ENCODE measurements around the gene NOS1AP.

The NOS1AP gene

DNA sequence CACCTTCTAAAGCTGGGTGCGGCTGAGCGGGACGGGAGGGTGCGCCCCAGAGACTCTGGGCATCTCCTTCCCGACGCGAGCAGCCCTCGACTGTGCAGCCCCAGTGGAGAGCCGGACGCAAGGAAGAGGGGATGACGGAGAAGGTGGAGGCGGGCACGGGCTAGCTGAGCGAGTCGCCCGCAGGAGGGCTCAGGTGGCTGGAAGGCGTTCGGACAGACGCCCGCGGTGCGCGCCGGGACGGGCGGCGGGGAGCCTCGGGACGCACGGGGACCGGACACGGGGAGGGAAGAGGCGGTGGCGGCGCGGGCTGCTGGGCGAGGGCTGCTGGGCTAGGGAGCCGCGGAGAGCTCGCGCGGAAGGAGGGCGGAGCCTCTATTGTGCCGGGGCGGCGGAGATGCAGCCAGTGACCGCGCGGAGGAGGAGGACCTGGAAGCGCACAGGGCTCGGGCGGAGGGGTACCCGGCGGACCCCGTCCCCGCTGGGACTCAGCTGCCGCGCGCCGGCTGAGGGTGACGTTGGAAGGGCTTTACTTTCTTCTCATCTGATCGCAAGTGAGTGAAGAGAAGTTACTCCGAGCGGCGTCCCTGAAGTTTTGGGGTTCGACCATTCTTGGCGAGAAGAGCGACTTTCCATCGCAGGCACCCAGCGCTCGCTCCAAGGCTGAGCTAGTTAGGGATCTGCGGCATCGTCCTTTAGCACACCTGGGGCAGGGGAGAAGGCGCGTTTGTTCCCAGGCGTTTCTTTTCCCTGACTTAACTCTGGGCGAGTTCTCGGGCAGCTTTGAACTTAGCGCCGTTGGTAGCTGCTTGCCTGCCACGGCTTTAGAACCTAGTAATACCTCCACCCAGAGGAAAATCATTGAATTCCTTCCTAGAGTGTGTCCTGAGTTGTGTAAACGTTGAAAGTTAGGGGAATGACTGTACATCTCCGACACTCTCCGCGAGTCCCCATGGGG, 45.7 kb upstream of the NOS1AP start, which contains the start of gene OLFML2B:
OLFML2B (minus strand) TSS at position 323 of the 955 bp plus-strand sequence. CDS start 439 bp downstream, outside the sequence.
- no peaks in the 10 kb centered on the region; the same call in none of the 2 replicates for H3K27me3 ChIP-seq (replicated peaks; ENCODE audit: control insufficient read depth, insufficient read depth, low read length)
- TF ChIP-seq, protein P1, sequence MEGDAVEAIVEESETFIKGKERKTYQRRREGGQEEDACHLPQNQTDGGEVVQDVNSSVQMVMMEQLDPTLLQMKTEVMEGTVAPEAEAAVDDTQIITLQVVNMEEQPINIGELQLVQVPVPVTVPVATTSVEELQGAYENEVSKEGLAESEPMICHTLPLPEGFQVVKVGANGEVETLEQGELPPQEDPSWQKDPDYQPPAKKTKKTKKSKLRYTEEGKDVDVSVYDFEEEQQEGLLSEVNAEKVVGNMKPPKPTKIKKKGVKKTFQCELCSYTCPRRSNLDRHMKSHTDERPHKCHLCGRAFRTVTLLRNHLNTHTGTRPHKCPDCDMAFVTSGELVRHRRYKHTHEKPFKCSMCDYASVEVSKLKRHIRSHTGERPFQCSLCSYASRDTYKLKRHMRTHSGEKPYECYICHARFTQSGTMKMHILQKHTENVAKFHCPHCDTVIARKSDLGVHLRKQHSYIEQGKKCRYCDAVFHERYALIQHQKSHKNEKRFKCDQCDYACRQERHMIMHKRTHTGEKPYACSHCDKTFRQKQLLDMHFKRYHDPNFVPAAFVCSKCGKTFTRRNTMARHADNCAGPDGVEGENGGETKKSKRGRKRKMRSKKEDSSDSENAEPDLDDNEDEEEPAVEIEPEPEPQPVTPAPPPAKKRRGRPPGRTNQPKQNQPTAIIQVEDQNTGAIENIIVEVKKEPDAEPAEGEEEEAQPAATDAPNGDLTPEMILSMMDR (IDR thresholded peaks at IDR 0.05; ENCODE audit: insufficient read depth, low read length, poor library complexity, severe bottlenecking), result no peak
- DNase-seq (ENCODE audit: extremely low read depth, insufficient read length), result peak; percentile 41
- H3K36me3 ChIP-seq (ENCODE audit: control insufficient read depth, insufficient read depth, low read length), result no peaks in the 10 kb centered on the region
- H3K4me3 ChIP-seq (replicated peaks; ENCODE audit: low read depth, low read length), result peak within 1 kb of the TSS; percentile 61

DNA sequence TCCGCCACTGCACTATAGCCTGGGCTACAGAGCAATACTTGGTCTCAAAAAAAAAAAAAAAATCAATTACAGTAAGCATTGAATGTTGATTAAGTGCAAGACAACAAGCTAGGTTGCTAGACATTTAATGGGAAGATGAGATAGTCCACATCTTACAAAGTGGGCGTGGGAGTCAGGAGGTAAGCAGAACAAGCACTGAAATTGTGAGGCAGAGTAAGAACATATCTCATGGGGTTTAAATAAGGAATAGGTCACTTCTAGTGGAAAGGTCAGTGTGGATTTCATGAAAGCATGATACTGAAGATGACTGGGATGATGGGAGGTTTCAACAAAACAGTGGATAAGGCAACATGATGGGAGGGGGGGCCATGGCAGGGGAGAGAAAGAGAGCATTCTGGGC, 44.0 kb upstream of the NOS1AP start:
- no peaks in the 10 kb centered on the region for H3K36me3 ChIP-seq (ENCODE audit: control insufficient read depth, insufficient read depth, low read length)
- H3K4me3 ChIP-seq (replicated peaks; ENCODE audit: low read depth, low read length), result no peak overlapping the region
- TF ChIP-seq, protein P1 (IDR thresholded peaks at IDR 0.05; ENCODE audit: insufficient read depth, low read length, poor library complexity, severe bottlenecking), result no peak
- no peaks in the 10 kb centered on the region; the same call in none of the 2 replicates for H3K27me3 ChIP-seq (replicated peaks; ENCODE audit: control insufficient read depth, insufficient read depth, low read length)
- DNase-seq (ENCODE audit: extremely low read depth, insufficient read length), result no peak

DNA sequence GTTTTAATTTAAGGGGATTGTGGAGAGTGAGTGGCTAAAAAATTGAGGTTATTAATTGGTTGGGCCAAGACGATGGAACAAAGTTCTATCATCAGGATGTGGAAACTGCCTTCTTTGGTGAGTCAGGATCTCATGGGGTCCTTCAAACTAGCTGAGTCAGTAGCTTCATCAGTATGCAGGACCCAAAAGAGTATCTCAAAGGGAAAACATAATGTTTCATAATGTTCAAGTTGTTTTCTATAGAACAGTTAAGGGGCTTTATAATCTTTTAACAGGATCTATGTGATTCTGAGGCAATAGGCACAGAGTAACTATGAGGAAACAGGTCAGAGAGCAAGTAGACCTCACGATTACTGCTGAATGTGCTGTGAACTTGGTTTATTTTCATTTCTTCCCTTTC, 42.6 kb upstream of the NOS1AP start:
- no peak for DNase-seq (ENCODE audit: extremely low read depth, insufficient read length)
- no peaks in the 10 kb centered on the region; the same call in none of the 2 replicates for H3K27me3 ChIP-seq (replicated peaks; ENCODE audit: control insufficient read depth, insufficient read depth, low read length)
- TF ChIP-seq, protein P1 (IDR thresholded peaks at IDR 0.05; ENCODE audit: insufficient read depth, low read length, poor library complexity, severe bottlenecking), result no peak

DNA sequence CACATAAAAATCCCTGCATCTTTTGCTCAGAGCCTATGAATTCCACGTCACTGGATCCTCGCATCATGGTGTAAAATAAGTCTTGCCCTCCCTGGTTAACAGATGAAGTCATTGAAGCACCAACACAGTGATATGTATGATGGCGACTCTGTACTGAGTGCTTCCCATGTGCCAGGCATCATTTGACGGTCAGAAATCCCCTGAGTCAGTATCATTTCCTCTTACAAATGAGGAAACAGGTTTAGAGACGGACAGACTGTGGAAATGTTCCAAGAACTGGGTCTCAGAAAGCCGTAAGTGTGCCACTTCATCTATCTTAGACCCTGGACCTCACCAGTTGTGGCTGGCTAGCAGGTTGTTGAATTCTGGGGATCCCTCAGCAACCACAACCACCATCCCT, 40.8 kb upstream of the NOS1AP start:
- no peaks in the 10 kb centered on the region; the same call in 1 of the 2 replicates for H3K27me3 ChIP-seq (replicated peaks; ENCODE audit: control insufficient read depth, insufficient read depth, low read length)
- H3K36me3 ChIP-seq (ENCODE audit: control insufficient read depth, insufficient read depth, low read length), result no peaks in the 10 kb centered on the region
- H3K4me3 ChIP-seq (replicated peaks; ENCODE audit: low read depth, low read length), result no peak overlapping the region
- TF ChIP-seq, protein P1 (IDR thresholded peaks at IDR 0.05; ENCODE audit: insufficient read depth, low read length, poor library complexity, severe bottlenecking), result no peak
- DNase-seq (ENCODE audit: extremely low read depth, insufficient read length), result peak; percentile 22

More for the DNA sequence above, 42.6 kb upstream of the NOS1AP start:
- no peak overlapping the region for H3K4me3 ChIP-seq (replicated peaks; ENCODE audit: low read depth, low read length)
- H3K36me3 ChIP-seq (ENCODE audit: control insufficient read depth, insufficient read depth, low read length), result no peaks in the 10 kb centered on the region

DNA sequence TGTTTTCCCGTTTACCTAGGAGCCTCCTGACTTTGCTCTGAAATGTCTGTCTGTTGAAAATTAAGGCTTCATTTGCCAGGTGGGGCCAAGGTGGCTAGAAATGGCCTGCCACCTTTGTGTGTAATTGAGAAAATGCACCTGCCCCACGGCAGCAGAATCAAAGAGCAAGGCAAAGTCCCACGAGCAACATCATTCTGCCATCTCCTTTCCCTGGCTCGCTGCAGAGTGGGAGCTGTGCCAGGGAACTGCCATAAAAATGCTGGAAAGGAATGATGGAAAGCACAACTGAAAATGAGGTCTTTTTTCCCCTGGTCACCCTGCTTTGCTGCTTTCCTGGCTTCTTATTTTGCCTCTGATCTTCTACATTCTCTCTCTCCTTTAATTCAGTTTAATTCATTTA, 40.3 kb upstream of the NOS1AP start:
- no peak overlapping the region for H3K4me3 ChIP-seq (replicated peaks; ENCODE audit: low read depth, low read length)
- no peaks in the 10 kb centered on the region; the same call in 1 of the 2 replicates for H3K27me3 ChIP-seq (replicated peaks; ENCODE audit: control insufficient read depth, insufficient read depth, low read length)
- no peak for DNase-seq (ENCODE audit: extremely low read depth, insufficient read length)
- TF ChIP-seq, protein P1 (IDR thresholded peaks at IDR 0.05; ENCODE audit: insufficient read depth, low read length, poor library complexity, severe bottlenecking), result no peak
- H3K36me3 ChIP-seq (ENCODE audit: control insufficient read depth, insufficient read depth, low read length), result no peaks in the 10 kb centered on the region
